NCI-H146 treated with DMSO at 0.1 percent for 48 hours (cell line): ENCODE measurements around the gene SMIM41.
A peak's percentile ranks its signal among the peaks of the same experiment; 100 is the strongest.

ENCODE experiments used
- DNase-seq: peaks from one replicate; lab custom pipeline; 2025; ENCODE audit not compliant: unreplicated experiment; lab: John Stamatoyannopoulos, UW

SMIM41 gene

GRCh38 chr12:52145228-52146088, 66.0 kb downstream of the SMIM41 start:
- DNase-seq: no peak

- DNase-seq: no peak
Measured at GRCh38 chr12:52146089-52146821, 66.8 kb downstream of the SMIM41 start.

GRCh38 chr12:52146822-52147366, 67.4 kb downstream of the SMIM41 start:
- no peak for DNase-seq

GRCh38 chr12:52147367-52147963, 68.0 kb downstream of the SMIM41 start:
- DNase-seq: no peak

- DNase-seq: no peak
Measured at GRCh38 chr12:52147964-52148463, 68.5 kb downstream of the SMIM41 start.

- DNase-seq: no peak
Measured at GRCh38 chr12:52148464-52149181, 69.1 kb downstream of the SMIM41 start.

GRCh38 chr12:52149182-52149641, 69.7 kb downstream of the SMIM41 start:
- no peak for DNase-seq

- DNase-seq: no peak
Measured at GRCh38 chr12:52149651-52150241, 70.2 kb downstream of the SMIM41 start.

- DNase-seq: no peak
Measured at GRCh38 chr12:52151153-52151836, 71.8 kb downstream of the SMIM41 start.

GRCh38 chr12:52151837-52152783, 72.6 kb downstream of the SMIM41 start:
- peak; percentile 36 for DNase-seq

GRCh38 chr12:52152905-52153317, 73.4 kb downstream of the SMIM41 start:
- DNase-seq: no peak

- no peak for DNase-seq
Measured at GRCh38 chr12:52155048-52155868, 75.8 kb downstream of the SMIM41 start.

GRCh38 chr12:52156311-52156710, 76.8 kb downstream of the SMIM41 start:
- no peak for DNase-seq

GRCh38 chr12:52156757-52157565, 77.5 kb downstream of the SMIM41 start:
- peak; percentile 53 for DNase-seq

GRCh38 chr12:52157566-52158150, 78.2 kb downstream of the SMIM41 start:
- no peak for DNase-seq
